DMS 273 treated with DMSO at 0.1 percent for 48 hours (cell line): ENCODE data around the gene CCDC28A.
"Not testable (repeated sequence)": the region's sequence is repeated elsewhere in the genome, so short reads cannot be mapped to it uniquely, and the experiment has no call there.

Source experiments
- DNase-seq: peaks from one replicate; lab custom pipeline; 2025; lab: John Stamatoyannopoulos, UW

Gene CCDC28A

GRCh38 chr6:138773177-138774091, at the start of gene CCDC28A:
Gene CCDC28A, plus strand, starts transcription at chr6:138773769. Its CDS starts 2,352 bp downstream, at chr6:138776121.
- DNase-seq: peak; percentile 96

GRCh38 chr6:138724015-138724414, 49.6 kb upstream of the CCDC28A start:
- DNase-seq: no peak

- no peak for DNase-seq
Observed at GRCh38 chr6:138726066-138726756, 47.4 kb upstream of the CCDC28A start.

- DNase-seq: no peak
Observed at GRCh38 chr6:138726757-138727097, 46.8 kb upstream of the CCDC28A start.

DNA sequence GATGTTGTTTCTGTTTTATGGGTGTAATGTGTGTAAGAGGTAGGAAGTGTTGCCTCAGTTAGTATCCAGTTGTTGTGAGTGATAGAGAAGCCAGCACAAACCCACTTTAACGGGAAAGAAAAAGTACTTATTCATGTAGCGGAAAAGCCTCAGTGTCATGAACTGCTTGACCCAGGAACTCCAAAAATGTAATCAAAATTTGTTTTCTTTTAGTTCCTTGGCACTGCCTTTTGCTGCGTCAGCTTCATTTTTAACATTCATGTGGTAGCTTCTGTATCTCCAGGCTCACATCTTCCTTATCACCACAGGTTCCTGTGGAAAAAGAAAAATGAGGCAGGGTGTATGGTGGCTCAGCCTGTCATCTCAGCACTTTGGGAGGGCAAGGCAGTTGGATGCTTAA, 46.4 kb upstream of the CCDC28A start:
- no peak for DNase-seq

- no peak for DNase-seq
Observed at GRCh38 chr6:138728662-138729061, 44.9 kb upstream of the CCDC28A start.

DNA sequence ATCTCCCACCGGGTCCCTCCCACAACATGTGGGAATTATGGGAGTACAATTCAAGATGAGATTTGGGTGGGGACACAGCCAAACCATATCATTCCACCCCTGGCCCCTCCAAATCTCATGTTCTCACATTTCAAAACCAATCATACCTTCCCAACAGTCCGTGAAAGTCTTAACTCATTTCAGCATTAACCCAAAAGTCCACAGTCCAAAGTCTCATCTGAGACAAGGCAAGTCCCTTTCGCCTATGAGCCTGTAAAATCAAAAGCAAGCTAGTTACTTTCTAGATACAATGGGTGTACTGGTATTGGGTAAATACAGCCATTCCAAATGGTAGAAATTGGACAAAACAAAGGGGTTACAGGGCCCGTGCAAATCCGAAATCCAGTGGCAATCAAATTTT, 43.5 kb upstream of the CCDC28A start:
- DNase-seq: not testable (repeated sequence)

DNA sequence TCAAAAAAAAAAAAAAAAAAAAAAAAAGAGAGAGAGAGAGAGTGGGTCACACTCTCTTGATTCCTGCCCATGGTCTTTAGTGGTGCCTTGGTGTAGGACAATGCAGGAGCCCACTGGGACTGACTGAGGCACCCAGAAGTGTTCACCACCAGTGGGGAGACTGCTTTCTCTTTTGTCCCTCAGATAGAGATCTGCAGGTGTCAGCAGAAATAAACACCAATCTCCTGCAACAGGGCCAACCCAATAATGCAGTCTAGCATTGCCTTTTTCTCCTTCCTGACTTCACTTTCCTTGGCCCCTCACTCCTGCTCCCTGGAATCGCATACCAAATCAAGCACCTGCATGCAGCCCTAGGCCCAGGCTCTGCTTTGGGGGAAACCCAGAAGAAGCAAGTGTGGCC, 39.0 kb upstream of the CCDC28A start:
- DNase-seq: no peak

- no peak for DNase-seq
Observed at GRCh38 chr6:138736640-138737039, 36.9 kb upstream of the CCDC28A start.

GRCh38 chr6:138752017-138752416, 21.6 kb upstream of the CCDC28A start:
- no peak for DNase-seq

GRCh38 chr6:138757136-138757535, 16.4 kb upstream of the CCDC28A start:
- DNase-seq: no peak

DNA sequence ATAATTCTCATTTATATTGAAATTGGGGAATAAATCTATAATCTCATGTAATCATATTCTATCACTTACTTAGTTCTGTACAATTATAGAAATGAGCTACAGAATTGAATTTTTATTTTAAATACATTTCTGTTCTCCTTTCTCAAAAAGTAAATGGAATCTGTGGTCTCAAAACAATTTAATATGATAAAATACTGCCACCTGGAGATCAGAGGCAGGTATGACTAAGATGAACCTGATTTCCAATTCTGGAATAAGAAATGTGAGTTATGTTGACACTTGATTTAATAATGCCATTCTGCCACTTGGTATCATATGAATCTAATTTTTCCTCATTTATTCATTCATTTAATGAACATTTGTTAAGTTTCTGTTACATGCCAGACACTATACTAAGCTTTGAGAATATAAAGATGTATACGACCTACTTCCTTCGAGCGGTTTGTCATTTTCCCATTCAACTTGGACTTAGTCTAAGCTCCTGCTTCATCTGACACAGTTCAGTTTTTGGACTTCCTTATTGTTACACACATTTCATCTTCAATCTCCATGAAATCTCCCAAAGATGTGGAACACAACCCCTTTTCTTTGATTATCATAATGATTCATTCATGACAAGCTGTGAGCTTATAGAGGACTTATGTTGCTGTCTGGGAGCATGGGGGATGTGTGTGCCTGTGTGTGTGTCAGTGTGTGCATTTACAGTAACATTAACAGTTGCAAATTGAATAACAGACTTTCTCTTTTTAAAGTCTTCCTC, 7.5 kb upstream of the CCDC28A start:
- peak; percentile 47 for DNase-seq

DNA sequence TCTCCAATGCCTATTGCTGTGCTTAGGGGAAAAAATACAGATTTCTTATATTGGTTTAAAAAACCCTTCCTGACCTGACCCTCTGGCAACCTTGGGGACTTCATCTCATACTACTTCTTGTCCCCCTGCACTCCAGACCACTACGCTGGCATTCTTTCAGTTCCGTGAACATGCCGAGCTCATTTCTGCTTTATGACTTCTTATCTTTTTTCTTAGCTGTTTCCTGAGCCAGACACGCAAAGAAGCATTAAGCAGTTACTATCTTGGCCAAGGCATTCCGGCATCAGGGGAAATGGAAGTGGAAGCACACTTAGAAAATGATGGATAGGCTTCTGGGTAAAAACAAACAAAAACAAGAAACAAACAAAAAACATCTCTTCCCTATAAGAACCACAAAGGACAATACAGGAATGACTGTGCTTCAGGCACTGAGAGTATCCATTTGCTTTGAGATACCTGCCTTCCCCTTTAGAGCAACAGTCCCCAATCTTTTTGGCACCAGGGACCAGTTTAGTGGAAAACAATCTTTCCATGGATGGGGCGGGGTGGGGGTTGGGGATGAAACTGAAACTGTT, 4.4 kb upstream of the CCDC28A start:
- DNase-seq: no peak

DNA sequence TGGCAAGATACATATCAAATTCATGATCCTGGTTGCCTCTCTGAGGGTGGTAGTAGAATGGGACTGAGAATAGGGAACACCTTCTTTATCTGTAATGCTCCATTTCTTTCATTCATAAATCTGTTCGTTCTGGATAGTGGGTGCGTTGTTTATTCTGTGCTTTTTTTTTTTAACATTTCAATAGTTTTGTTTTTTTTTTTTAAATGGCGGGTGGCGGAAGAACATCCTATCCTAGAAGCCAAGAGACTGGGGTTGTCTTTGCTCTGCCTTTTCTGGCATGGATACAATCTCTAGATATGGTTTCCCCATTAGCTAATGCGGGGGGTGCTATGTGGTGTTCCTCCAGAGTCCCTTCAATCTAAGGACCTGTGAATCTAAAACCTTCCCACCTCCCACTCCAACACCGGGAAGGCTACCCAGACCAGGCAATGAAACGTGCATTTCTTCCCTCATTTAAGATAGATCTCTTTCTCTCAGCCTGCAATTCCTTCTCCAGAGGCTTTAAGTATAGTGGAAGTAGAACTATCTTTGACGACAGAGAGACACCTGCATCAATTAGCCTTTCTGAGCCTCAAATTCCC, 883 bp upstream of the CCDC28A start:
- DNase-seq: no peak

GRCh38 chr6:138774370-138774769, 801 bp downstream of the CCDC28A start:
- no peak for DNase-seq

DNA sequence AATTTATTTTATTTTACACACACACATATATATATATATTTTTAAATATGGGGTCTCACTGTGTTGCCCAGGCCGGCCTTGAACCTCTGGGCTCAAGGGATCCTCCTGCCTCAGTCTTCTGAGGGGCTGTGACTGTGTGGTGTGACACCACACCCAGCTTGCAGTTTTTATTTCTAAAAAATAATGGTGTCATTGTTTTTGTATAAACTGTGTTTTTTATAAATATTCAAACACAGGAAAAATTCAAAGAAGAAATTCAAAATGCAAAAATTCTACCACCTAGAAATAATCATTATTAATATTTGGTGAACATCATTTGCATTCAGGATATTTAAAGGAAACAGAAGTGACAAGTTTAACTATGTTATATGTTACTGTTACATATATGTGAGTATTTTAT, 3.1 kb downstream of the CCDC28A start:
- no peak for DNase-seq

DNA sequence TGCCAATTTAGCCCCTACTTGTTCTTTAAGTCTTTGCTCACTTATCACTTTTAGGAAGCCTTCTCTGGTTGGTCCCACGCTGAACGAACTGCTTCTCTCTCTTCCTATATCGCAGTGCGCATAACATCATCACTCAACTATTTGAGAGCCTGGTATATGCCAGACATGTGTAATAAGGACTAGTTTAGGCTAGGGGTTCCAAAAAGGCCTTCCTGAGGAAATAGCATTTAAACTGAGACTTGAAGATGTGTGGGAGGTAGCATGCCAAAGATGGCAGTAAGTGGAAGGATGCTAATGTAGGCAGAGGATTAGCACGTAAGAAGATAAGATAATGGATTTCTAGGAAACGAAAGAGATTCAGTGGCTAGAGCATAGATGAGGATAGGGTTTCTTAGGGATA, 4.8 kb downstream of the CCDC28A start:
- no peak for DNase-seq

- DNase-seq: no peak
Observed at GRCh38 chr6:138782243-138782642, 8.7 kb downstream of the CCDC28A start.

- DNase-seq: no peak
Observed at GRCh38 chr6:138785079-138785478, 11.5 kb downstream of the CCDC28A start.

GRCh38 chr6:138785980-138786379, 12.4 kb downstream of the CCDC28A start:
- DNase-seq: no peak

- DNase-seq: no peak
Observed at GRCh38 chr6:138787138-138787537, 13.6 kb downstream of the CCDC28A start.
